Activated CD4-positive, alpha-beta T cell treated with anti-CD3 and anti-CD28 coated beads, Interleukin-2, Interleukin-4, amounts not matched to agents 100 ng/mL and 50 ng/mL, durations not matched to agents 16 hours and 8 hours (primary cell): ENCODE results near the gene OR13D1.
"Not testable (repeated sequence)": the region's sequence is repeated elsewhere in the genome, so short reads cannot be mapped to it uniquely, and the experiment has no call there.

Experiments used
- DNase-seq: peaks from one replicate; pipeline ENCODE4 v3.0.0-alpha.2; 2020; ENCODE audit warnings: low spot score

The OR13D1 gene

DNA sequence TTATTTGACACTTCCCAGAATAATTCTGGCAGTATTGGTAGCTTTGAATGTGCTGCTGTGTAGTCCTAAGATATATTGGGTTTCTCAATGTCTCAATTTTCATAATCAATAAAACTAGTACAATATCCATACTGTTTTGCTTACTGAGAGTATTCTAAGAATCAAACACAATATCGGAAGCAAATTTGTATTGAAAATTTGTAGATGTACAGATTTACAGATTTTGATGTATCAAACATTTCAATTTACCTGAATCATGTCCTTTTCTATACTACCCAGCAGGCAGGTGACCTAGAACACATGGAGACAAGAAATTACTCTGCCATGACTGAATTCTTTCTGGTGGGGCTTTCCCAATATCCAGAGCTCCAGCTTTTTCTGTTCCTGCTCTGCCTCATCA is at the start of gene OR13D1:
OR13D1 (plus strand) TSS at position 301 of the 400 bp plus-strand sequence; CDS start at position 301, 0 bp downstream.
- DNase-seq: no peak

DNA sequence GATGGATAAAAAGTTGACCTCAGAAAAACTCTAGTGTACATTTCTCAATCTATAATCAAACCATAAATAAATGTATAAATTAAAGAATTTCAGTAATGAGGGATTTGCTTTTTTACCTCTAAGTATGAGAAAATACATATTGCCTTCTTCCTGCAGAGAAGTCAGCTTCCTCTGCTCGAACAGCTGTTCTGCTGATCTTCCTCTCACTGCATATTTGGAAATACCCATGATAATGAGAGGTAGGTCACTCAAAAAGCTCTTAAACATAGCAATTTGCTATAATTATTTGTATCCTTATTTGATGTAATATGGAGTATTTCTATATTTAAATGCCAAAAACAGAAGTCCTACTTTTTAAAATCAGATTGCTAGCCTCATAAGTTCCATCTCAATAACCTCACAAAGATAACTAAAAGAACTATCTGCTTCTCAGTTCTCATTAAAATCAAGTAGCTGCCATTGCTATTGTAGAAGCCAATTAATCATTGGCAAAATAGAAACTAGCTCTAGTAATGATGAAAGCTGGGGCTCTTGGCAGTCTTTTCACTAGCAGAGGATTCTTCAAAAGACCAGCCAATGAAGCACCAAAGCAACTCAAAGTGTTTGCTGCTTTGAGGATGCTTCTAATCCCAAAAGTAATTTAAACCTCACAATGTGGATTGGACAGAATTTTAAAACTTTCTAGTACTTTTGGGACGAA is 35.7 kb upstream of the OR13D1 start:
- DNase-seq: no peak

GRCh38 chr9:104675611-104676010 is 18.7 kb upstream of the OR13D1 start:
- DNase-seq: no peak

- DNase-seq: peak; percentile 20
Observed at GRCh38 chr9:104682642-104683041, 11.7 kb upstream of the OR13D1 start.

GRCh38 chr9:104686081-104686480 is 8.2 kb upstream of the OR13D1 start:
- no peak for DNase-seq

- DNase-seq: no peak
Observed at GRCh38 chr9:104700306-104700705, 6.0 kb downstream of the OR13D1 start.

GRCh38 chr9:104708737-104709136 is 14.4 kb downstream of the OR13D1 start:
- not testable (repeated sequence) for DNase-seq

DNA sequence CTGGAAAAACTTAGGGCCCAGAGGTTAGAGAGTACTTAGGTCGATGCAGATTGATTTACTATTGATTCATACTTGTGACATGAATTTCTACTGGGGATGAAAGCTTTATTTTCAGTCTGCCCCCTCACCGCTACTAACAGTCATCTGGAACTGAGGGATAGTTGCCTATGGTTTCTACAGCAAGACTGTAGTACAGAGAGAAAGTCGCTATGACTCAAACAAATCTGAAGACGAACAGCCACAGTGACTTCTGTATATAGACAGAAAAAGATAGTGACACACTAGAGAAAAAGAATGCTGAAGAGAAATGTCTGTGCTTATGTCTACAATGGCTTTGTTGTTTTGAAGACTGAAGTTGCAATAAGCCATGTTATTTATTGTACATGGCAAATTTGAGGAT is 17.3 kb downstream of the OR13D1 start:
- DNase-seq: no peak

- no peak for DNase-seq
Observed at GRCh38 chr9:104725014-104725413, 30.7 kb downstream of the OR13D1 start.

DNA sequence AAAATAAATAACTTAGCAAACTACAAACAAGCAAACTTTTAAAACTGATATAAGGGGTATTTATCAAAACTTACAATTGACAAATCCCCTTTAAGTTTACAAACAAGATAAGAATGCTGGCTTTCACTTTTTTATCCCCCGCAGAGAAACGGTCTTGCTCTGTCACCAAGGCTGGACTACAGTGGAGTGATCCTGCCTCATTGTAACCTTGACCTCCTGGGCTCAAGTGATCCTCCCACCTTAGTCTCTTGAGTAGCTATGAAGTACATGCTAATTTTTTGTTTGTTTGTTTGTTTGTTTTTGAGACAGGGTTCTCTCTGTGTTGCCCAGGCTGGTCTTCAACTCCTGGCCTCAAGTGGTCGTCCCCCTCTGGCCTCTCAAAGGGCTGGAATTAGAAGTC is 44.1 kb downstream of the OR13D1 start:
- DNase-seq: no peak

DNA sequence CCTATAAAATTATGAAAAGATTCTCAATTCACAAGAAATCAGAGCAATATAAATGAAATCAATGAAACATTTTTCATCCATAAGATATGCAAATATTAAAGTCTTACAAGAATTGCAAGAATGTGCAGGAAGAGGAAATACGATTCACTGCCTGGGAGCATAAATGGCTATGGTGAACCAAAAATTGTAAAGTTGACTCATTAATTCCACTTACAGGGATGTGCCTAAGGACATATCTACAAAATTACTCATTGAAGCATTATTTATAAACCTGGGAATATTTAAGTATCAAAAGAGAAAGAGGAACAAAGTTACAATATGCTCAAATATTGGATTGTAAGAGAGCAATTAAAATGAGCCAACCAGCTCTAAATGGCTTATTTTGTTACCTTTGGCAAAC is 46.3 kb downstream of the OR13D1 start:
- no peak for DNase-seq

DNA sequence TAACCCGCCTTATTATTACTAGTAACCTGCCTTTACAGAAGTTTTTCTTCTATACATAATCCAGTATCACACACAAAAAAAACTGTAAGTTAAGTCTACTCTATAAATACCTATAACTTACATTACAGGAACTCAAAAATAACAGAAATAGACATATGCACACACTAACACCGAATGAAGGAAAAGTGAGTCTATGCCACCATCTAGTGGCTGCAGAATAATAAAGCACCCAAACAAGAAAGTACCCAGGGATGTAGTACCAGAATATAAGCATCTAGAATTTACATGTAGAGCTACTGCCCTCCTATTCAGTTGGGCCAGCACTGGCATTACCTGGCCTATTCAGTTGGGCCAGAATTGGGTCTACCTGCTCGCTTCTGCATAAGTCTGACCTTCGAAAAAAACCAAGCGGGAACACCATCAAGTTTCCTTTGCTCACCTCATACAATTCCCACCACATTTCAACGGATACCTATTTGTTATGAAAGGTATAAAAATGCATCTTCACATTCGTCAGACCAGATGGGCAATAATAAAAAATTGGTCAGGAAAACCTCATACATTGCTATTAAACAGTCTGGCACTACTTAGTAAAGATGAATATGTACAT is 49.2 kb downstream of the OR13D1 start:
- DNase-seq: peak; percentile 50
